HG03442 (cell line): Measurements from ENCODE around the gene CHPF2.

Experiments
- ATAC-seq: cut with Tn5 transposase; IDR thresholded peaks from one replicate; pipeline ENCODE4 v1.9.1; 2021; ENCODE audit warnings: mild to moderate bottlenecking, moderate library complexity; ENCODE audit not compliant: unreplicated experiment

The CHPF2 gene

DNA sequence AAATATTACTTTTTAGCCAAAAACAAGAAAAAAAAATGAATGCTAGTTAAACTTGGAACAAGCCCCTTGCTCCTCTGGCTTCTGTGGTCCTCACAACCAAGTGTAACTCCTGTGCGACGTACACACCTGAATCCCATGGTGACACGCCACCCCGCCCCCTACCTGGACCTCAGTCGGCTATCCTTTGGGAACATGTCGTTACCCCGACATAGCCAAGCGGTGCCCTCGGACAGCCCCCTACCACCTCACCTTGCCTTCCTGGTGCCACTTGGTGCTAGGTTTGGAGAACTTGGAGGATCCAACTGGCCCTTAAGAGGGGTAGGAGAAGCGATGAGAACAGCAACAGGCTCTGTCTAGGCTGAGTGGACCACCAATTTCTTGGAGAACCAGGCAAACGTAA, 28.2 kb downstream of the CHPF2 start:
- ATAC-seq: no peak

DNA sequence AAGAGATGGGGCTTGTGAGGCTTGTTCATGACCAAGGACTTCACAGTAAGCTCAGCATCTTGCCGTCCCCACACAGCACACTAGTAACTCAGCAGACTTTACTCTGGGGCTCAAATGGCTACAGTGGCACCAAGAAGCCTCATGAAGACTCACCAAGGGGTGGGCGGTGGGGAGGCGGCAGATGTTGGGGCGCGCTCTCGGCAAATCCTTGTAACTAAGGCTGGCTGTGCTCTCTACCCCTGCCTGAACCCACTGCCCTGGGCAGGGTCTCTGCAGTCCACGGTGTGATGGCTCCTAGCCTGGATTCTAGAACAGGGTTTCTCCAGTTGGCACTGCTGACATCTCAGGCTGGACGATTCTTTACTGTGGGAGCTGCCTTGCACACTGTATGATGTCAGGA, 28.6 kb downstream of the CHPF2 start:
- no peak for ATAC-seq

DNA sequence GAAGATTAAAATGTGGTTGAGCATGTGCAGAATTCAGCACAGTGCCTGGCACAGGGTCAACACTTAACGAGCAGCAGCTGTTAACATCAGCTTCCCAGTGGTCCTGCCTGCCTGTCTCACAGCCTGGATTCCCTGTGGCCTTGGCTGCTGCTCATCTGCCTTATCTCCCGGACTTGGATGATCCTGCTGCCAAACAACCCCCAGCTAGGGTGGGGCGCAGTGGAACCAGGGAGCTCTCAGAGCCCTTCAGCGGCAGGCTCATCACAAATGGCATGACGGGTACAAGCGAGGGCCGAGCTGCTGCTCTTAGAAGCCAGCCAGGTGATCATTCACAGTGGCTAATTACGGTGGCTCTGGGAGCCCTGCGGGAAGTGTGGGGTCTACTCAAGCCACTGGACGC, 29.2 kb downstream of the CHPF2 start:
- no peak for ATAC-seq

DNA sequence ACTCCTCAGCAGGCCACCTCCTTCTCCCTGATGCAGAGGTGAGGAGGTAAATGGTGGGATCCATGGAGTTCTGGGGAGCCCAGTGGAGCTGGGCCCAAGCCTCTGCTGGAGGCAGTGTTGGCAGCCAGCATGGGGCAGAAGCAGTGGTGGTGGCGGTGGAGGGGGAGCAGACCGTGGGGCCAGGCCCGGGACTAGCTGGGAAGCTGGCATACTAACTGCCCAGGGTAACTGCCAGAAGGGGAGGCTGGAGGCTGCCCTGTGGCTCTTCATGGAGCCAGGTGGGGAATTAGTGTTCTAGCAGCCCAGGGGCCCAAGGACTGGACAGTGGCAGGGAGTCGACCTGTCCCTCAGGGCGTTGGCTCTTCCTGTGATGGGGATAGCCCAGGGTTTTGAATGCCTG, 32.3 kb downstream of the CHPF2 start:
- ATAC-seq: no peak

DNA sequence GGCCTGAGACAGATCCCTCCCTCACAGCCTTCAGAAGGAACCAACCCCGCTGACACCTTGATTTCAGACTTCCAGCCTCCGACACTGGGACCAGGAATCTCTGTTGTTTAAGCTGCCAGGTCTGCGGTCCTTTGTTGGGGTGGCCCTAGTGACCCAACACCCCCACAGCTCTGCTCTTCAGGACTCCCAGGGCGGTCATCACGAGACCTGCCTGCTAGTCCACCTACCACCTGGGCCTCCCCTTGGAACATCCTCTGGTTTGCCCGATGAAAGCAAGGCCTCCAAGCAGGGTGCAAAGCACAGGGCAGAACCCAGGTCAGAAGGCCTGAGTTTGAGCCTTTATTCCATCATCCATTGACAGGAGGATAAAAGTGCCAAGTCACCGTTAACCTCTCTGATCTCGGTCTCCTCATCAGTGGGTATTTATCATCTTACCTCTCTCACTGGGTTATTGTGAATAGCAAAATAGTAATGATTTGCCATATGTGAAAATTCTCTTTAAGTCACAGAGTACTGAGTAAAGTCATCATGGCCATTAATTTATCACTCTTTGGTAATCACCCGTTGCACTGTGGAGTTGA, 33.2 kb downstream of the CHPF2 start:
- ATAC-seq: no peak

DNA sequence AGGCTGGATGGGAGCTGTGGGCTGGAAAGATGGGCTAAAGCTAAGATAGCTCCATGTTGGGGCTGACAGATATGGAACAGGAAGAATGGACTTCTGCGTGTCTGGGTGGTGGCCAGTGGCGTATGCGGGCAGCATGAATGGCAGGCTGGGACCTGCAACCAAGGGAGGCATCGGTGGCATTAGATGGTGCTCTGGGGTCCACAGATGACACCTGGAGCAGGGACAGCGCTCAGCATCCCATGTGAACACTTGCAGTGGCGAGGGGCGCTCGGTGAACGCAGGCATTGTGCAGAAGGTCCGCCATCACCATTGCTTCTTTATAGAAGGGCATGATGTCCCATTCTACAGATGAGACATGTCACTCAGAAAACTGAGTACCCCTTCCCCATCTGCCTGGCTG, 37.2 kb downstream of the CHPF2 start:
- ATAC-seq: no peak

DNA sequence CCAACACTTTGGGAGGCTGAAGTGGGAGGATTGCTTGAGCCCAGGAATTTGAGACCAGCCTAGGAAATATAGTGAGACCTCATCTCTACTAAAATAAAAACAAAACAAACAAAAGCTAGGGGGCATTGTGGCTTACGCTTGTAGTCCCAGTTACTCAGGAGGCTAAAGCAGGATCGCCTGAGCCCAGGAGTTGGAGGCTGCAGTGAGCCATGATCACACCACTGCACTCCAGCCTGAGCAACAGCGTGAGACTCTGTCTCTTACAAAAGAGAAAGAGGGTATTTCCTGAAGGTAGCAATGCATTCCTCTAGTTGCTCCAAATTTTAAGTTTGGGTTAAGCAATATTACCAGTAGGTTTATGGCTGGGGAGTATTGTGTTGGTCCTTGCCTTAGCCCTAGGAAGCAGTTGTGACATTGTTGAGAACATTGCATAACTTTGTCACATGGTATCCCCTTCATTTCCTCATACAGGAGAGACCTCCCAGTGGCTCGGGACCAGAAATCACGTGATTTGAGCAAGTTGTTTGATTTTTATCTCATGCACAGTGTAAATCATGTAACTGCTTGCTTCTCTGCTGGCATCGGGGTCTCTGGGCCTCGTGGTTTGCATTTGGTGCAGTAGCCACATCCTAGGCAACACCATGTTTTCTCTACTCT, 39.5 kb downstream of the CHPF2 start:
- no peak for ATAC-seq

DNA sequence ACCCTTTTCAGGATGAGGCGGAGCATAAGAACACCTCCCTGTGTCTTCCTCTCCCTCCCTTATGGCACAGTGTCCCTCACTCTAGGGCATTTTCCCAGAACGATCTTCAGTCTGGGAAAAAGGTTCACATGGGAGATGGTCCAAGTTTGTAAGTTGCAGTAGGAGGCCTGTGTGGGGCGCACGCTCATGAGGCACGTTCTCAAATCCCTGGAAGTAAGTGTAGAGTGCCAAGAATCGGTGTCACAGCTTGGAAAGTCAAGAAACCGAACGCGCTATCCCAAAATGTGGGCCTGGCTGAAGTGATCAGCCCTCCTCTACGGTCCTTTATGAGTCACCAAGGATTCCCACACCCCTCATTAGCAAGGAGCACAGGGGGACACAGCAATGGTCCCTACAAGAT, 40.1 kb downstream of the CHPF2 start:
- ATAC-seq: no peak

DNA sequence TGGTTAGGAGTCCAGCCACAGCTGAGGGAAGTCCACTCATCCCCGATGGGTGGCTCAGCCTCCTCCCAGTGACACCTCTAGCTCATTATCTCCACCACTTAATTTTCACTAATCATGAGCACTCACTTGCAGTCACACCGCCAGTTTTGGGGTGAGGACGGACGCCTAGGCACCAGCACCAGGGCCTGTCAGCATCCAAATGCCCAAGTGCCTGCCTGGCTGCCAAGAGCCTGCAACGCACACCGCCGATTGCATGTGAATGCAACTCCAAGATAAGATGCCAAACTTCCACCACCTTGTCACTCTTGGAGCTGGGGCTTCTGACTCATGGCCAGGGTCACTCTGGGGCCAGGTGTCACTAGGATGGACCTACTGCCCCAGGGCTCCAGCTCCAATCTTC, 40.6 kb downstream of the CHPF2 start:
- ATAC-seq: no peak

DNA sequence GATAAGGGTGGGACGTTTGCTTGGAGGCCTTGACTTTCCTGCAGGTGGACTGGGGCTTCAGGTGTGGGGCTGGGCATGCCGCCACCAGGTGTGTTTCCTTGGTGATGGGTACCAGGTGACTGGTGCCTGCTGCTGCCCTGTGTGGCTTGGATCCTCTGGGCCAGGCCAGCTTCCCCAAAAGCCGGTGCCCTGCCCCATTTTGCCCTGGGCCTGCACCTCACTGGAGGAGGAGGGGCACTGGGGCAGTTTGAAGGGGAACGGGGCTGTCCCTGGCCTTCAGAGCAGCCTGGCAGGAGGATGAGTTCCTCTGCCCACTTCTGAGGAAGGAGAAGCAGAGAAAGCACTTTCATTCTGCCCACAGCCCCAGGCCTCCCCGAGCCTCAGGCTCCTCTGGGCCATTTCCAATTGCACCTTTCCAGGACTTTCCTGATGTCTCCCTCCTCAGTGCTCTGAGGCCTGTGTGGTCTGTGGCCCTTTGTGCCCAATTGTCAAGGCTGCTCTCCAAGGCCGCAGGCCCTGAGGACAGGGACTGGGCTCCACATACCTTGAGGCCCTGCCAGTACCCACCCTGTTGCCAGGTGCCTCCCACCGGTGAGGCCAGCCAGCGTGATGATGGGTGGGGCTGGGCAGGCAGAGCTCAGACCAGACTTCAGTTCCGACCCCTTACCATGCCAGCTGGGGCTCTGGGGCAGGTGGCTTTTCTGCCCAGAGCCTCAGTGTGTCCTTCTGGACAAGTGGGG, 41.5 kb downstream of the CHPF2 start:
- no peak for ATAC-seq

DNA sequence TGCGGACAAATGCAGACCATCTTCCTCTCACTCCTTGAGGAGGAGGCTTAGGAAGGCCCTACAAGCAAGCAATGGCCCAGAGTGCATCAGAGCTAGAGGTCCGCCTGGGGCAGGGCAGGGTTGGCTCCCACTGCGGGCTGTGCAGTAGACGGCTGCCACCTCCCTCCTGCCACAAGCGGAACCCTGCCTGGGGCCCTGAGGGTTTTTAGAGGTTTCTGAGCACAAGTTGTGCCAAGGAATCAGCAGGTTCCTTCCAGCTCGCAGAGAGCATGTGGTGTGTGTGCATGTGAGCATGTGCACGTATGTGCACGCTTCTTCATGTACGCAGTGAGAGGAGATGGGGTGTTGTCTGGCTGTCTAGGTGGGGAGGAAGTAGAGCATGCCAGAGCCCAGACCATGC, 42.1 kb downstream of the CHPF2 start:
- no peak for ATAC-seq

DNA sequence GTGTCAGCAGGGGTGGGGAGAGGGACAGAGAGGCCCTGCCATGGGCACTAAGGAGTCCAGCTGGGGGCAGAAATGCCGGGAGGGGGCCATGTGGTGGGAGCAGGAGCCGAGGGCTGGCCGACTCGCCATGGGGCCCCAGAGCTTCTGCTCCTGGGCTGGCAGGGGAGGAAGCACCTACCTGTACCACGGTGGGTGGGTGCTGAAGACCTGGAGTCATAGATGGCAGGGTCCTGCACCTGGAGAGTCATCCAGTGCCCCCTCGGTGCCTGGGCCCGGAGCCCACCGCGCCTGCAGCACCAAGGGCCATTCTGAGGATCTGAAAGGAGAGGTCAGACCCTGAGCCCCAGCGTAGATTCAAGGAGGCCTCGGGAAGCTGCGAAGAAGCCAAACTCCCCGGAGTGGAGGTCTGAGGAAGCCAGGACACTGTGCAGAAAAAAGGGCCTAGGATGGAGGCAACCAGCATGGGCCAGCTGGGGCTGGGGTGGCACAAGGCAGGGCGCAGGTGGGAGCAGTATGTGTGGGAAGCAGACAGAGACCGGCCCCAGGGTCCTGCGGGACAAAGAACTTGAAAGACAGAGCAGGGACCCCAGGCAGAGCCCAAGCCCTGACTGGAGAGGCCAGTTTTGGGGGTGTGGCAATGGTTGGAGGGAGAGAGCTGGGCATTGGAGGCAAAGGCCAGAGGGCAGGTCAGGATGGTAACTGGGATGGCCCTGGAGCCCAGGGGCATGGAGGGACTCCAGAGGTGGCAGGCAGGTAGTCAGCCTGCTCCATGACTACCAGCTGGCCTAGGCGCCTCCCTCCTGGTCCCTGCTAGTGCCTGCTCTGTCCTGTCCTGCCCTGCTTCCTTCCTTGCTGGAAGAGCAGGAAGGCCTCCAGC, 42.9 kb downstream of the CHPF2 start:
- ATAC-seq: no peak

DNA sequence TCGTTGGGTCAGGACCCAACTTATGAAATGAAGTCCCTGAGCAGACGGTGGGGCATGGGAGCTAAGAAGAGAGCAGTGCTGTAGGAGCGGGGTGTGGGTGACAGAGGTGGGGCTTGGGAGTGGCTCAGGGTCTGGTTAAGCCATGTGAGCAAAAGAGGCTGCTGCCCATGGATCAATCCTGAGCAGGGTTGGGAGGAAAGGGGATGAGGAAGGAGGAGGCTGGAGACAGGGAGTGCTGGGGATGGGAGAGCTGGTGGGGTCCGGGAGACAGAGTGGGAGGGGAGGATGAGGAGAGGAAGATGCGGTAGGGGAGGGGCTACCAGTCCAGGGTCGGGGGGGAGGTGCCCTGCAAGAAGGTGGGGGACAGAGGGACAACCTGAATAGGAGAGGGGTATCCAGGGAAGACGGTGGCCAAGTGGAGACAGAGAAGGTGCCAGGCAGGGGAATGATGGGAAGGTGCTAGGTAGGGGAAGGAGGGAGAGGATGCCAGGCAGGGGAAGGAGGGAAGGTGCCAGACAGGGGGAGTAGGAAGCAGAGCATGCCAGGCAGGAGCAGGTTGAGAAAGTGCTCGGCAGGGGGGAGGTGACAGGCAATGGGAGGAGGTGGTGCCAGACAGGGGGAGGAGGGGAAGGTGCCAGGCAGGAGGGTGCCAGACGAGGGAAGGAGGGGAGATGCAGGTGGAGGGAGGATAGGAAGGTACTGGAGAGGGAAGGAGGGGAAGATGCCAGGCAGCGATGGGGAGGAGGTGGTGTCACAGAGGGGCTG, 43.7 kb downstream of the CHPF2 start:
- ATAC-seq: no peak

DNA sequence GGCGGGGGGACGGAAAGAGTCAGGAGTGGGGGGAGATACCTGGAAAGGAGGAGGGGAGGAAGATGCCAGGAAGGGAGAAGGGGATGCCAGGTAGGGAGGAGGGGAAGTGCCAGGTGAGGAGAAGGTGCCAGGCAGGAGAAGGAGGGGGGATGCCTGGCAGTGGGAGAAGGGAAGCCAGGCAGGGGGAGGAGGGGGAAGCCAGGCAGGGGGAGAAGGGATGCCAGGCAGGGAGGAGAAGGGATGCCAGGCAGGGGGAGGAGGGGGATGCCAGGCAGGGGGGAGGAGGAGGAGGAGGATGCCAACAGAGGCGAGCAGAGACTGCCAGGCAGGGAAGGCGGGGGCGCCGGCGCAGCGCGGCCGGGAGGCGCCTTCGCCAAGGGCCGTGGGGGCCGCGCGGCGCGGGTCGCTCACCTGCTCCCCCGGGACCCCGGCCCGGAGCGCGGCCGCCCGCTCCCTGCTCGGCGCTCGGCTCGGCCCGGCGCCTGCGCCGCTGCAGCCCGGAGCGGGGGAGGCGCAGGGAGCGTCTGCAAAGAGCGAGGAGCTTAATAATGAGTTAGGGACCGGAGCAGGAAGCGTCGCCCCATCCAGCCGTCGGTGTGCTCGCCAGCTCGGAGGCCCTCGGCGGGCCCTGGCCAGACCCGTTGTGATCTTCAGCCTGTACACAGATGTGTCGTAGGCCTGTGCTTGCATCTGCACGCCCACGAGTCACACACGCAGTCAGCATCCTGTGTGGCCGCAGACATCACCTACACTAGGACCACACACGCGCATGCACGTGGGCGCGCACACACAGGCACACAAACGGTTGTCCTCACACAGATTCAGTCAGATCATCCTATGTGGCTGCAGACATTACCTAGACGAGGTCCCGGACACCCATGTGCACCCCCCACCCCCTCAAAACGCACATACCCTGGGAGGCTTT, 44.6 kb downstream of the CHPF2 start:
- no peak for ATAC-seq

DNA sequence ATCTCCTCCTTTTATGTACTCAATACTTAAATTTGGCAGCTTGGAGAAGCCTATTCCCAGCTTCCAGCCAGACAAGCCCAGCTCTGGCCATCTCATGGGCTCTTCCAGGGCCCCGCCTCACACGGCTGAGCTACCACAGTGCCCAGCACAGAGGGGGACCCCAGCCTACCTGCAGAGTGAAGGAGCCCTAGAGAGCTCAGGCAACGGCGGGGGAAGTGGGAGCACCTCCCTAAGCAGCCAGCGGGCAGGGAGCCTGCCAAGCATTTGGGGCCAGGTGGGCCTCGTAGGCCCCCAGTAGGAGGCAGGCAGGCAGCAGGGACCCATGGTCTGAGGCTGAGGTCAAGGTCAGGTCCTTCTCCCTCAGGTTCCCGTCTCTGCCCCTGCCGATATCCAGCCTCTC, 45.3 kb downstream of the CHPF2 start:
- no peak for ATAC-seq

DNA sequence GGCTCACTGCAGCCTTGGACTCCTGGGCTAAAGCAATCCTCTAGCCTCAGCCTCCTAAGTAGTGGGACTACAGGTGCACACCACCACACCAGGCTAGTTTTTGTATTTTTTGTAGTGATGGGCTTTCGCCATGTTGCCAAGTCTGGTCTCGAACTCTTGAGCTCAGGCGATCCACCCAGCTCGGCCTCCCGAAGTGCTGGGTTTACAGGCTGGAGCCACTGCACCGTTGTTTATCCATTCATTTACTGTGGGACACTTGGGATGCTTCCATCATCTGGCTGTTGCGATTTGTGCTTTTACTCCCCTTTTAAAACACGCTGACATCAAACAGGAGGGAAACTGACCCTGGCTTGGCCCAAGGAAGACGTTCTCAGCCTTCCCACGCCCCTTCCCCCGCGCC, 46.7 kb downstream of the CHPF2 start:
- no peak for ATAC-seq

DNA sequence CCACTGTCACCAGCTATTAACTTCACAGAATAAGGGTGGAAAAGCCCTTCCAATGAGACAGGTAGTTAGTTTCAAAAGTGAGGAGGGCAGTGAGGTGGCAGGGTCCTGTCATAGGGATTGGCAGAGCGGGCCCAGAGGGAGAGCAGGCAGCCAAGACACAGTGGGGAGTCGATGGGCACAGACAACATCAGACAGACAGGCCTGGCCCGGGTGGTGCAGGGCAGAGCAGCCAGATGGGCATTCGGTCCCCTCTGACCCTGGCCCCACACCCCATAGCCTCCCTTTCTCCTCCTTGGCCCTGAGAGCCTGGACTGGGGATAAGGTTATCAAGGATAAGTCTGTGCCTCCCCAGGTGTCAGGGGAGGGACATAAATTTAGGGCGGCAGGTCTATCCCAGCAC, 47.6 kb downstream of the CHPF2 start:
- ATAC-seq: no peak

DNA sequence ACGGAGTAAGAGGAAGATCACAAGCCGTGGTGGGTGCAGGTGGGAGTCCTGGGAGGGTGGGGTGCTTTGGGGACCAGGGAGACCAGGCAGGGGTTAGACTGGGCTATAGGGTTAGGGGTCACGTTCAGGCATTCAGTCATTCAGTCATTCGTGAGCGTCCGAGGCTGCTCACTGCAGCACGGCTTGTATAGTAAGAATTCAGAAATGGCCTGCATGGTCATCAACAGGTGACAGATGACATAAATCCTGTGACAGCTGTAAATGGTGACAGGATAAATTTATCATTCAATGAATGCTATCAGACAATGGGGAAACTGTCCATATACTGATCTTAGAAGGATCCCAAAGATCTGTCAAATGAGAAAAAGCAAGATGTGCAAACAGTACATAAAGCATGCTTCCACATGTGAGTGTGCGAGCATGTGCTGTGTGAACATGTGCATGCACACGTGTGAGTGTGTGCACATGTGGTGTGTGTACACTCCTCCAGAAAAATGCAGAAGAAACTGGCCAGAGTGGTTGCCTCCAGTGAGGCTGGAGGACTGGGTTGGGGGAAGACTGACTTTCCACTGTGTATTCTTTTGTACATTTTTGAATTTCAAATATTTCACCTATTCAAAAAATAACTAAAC, 48.2 kb downstream of the CHPF2 start:
- ATAC-seq: no peak

DNA sequence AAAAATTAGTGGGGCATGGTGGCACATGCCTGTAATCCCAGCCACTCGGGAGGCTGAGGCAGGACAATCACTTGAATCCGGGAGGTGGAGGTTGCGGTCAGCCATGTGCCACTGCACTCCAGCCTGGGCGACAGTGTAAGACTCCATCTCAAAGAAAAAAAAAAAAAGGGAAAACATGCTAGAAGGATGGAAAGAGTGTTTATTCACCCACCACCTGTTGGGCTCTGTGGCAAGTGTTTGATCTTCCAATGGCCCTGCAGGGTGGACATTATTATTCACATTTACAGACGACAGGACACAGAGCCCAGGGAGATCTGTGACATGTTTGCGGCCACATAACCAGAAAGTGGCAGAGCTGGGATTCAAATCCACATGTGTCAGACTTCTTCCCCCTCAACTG, 49.4 kb downstream of the CHPF2 start:
- no peak for ATAC-seq
